H9 (cell line): ENCODE data around the gene LRRC23. TPM values are rescaled to one million over a fixed set of nuclear protein-coding genes. Genes with fewer than 3 reads are reported as not detected.

ENCODE experiments used
- DNase-seq: peaks from one replicate; pipeline ENCODE4 v3.0.0-alpha.2; 2017
- H2AFZ ChIP-seq: one replicate; pipeline ENCODE4 v1.6.1; 2013; ENCODE audit warnings: mild to moderate bottlenecking, low read length, control low read depth, moderate library complexity
- H2AK5ac ChIP-seq: 2 replicates; pipeline ENCODE4 v1.6.1; 2013; ENCODE audit warnings: low read length, control low read depth, mixed read lengths; ENCODE audit not compliant: insufficient read length
- H2BK120ac ChIP-seq: one replicate; pipeline ENCODE4 v1.6.1; 2013; ENCODE audit warnings: low read depth, mild to moderate bottlenecking, low read length, control low read depth, inconsistent platforms; ENCODE audit not compliant: poor library complexity, severe bottlenecking
- H2BK12ac ChIP-seq: 2 replicates; pipeline ENCODE4 v1.6.1; 2013; ENCODE audit warnings: low read length, control low read depth, mixed read lengths, low read depth; ENCODE audit not compliant: insufficient read length
- H2BK15ac ChIP-seq: 2 replicates; pipeline ENCODE4 v1.6.1; 2013; ENCODE audit warnings: low read depth, low read length, control low read depth
- H2BK20ac ChIP-seq: one replicate; pipeline ENCODE4 v1.6.1; 2013; ENCODE audit warnings: low read depth, mild to moderate bottlenecking, low read length, control low read depth, inconsistent platforms; ENCODE audit not compliant: poor library complexity, severe bottlenecking
- H2BK5ac ChIP-seq: 2 replicates; pipeline ENCODE4 v1.6.1; 2013; ENCODE audit warnings: low read length, control low read depth, mixed read lengths; ENCODE audit not compliant: insufficient read length
- H3K14ac ChIP-seq: 2 replicates; pipeline ENCODE4 v1.6.1; 2013; ENCODE audit warnings: low read length, control low read depth; ENCODE audit not compliant: insufficient read depth
- H3K18ac ChIP-seq: 2 replicates; pipeline ENCODE4 v1.6.1; 2013; ENCODE audit warnings: low read depth, mild to moderate bottlenecking, mixed read lengths, low read length, control low read depth; ENCODE audit not compliant: insufficient read length
- H3K23ac ChIP-seq: 2 replicates; pipeline ENCODE4 v1.6.1; 2013; ENCODE audit warnings: low read length, control low read depth, mixed read lengths, low read depth; ENCODE audit not compliant: insufficient read length
- H3K23me2 ChIP-seq: 2 replicates; pipeline ENCODE4 v1.6.1; 2013; ENCODE audit warnings: low read depth, mild to moderate bottlenecking, mixed read lengths, low read length, control low read depth; ENCODE audit not compliant: insufficient read length, poor library complexity, severe bottlenecking
- H3K27ac ChIP-seq: 2 replicates; pipeline ENCODE4 v1.5.1; 2013; ENCODE audit warnings: low read length, control low read depth, mixed read lengths, low read depth; ENCODE audit not compliant: insufficient read length
- H3K27me3 ChIP-seq: 2 replicates; pipeline ENCODE4 v1.6.1; 2013; ENCODE audit warnings: low read length, control low read depth, inconsistent platforms; ENCODE audit not compliant: insufficient read depth
- H3K4ac ChIP-seq: 2 replicates; pipeline ENCODE4 v1.6.1; 2013; ENCODE audit warnings: low read depth, mild to moderate bottlenecking, control low read depth, inconsistent platforms, low read length, moderate library complexity
- H3K4me1 ChIP-seq: 2 replicates; pipeline ENCODE4 v1.6.1; 2013; ENCODE audit warnings: low read length, control low read depth, inconsistent platforms; ENCODE audit not compliant: insufficient read depth
- H3K4me2 ChIP-seq: 2 replicates; pipeline ENCODE4 v1.6.1; 2013; ENCODE audit warnings: low read length, control low read depth, mixed read lengths; ENCODE audit not compliant: insufficient read length, insufficient read depth
- H3K56ac ChIP-seq: 2 replicates; pipeline ENCODE4 v1.6.1; 2013; ENCODE audit warnings: low read depth, mild to moderate bottlenecking, mixed read lengths, low read length, control low read depth; ENCODE audit not compliant: insufficient read length
- H3K79me1 ChIP-seq: 2 replicates; pipeline ENCODE4 v1.6.1; 2013; ENCODE audit warnings: low read depth, mild to moderate bottlenecking, moderate library complexity, low read length, control low read depth, inconsistent platforms; ENCODE audit not compliant: insufficient read depth, poor library complexity, severe bottlenecking
- H3K79me2 ChIP-seq: 2 replicates; pipeline ENCODE4 v1.6.1; 2013; ENCODE audit warnings: low read length, control low read depth, inconsistent platforms; ENCODE audit not compliant: insufficient read depth
- H3K9ac ChIP-seq: 2 replicates; pipeline ENCODE4 v1.6.1; 2013; ENCODE audit warnings: low read length, control low read depth, mixed read lengths; ENCODE audit not compliant: insufficient read length; ENCODE audit errors: extremely low read depth
- H3K9me3 ChIP-seq: one replicate; pipeline ENCODE4 v1.6.1; 2013; ENCODE audit warnings: low read depth, low read length, inconsistent platforms; ENCODE audit not compliant: control insufficient read depth
- H3T11ph ChIP-seq: one replicate; pipeline ENCODE4 v1.6.1; 2013; ENCODE audit warnings: mild to moderate bottlenecking, low read length, control low read depth, inconsistent platforms
- H4K20me1 ChIP-seq: one replicate; pipeline ENCODE4 v1.6.1; 2013; ENCODE audit not compliant: control insufficient read depth, insufficient read length, insufficient read depth
- H4K5ac ChIP-seq: 2 replicates; pipeline ENCODE4 v1.6.1; 2013; ENCODE audit warnings: low read depth, mild to moderate bottlenecking, mixed read lengths, low read length, control low read depth; ENCODE audit not compliant: insufficient read length
- H4K8ac ChIP-seq: replicated peaks from 2 replicates; pipeline ENCODE4 v1.6.1; 2013; ENCODE audit warnings: low read length, control low read depth, mixed read lengths, low read depth; ENCODE audit not compliant: insufficient read length
- H4K91ac ChIP-seq: 2 replicates; pipeline ENCODE4 v1.6.1; 2013; ENCODE audit warnings: low read depth, mild to moderate bottlenecking, moderate library complexity, mixed read lengths, low read length, control low read depth; ENCODE audit not compliant: insufficient read length
- H3K27ac Mint-ChIP-seq, 3 experiments: 2 replicates in 2 of 3; 3 replicates in 1 of 3; pipeline ENCODE4 v1.8.0; 2020 to 2021; ENCODE audit warnings: mixed read lengths in 3 of 3, mild to moderate bottlenecking in 1 of 3, moderate library complexity in 1 of 3
- H3K27me3 Mint-ChIP-seq: 2 replicates; pipeline ENCODE4 v1.8.0; 2021; ENCODE audit warnings: low read depth, mild to moderate bottlenecking, moderate library complexity, mixed read lengths
- H3K36me3 Mint-ChIP-seq, 3 experiments: 2 replicates in 2 of 3; 3 replicates in 1 of 3; pipeline ENCODE4 v1.8.0; 2020 to 2021; ENCODE audit warnings: low read depth in 3 of 3, mixed read lengths in 3 of 3; ENCODE audit not compliant: insufficient read depth in 1 of 3
- H3K4me1 Mint-ChIP-seq, 2 experiments: 2 replicates each; pipeline ENCODE4 v1.8.0; 2020; ENCODE audit warnings: mixed read lengths in 2 of 2
- H3K4me3 Mint-ChIP-seq, 2 experiments: 2 replicates in 1 of 2; 3 replicates in 1 of 2; pipeline ENCODE4 v1.8.0; 2020 to 2021; ENCODE audit warnings: mild to moderate bottlenecking in 2 of 2, mixed read lengths in 2 of 2, moderate library complexity in 1 of 2
- H3K9me3 Mint-ChIP-seq, 2 experiments: 2 replicates in 1 of 2; 3 replicates in 1 of 2; pipeline ENCODE4 v1.8.0; 2020; ENCODE audit warnings: mild to moderate bottlenecking in 2 of 2, mixed read lengths in 2 of 2, moderate library complexity in 1 of 2
- WGBS: extraction: QIAGEN DNeasy Blood & Tissue Kit; methylation state at CpG from one replicate; pipeline ENCODE4 v1.1.7; 2013; ENCODE audit warnings: missing lambda C conversion rate, low lambda C conversion rate, mixed read lengths; ENCODE audit not compliant: insufficient read length; ENCODE audit errors: extremely low coverage; 5-methylcytosine and 5-hydroxymethylcytosine counted together
- total RNA-seq: library from RNA; stranded (reverse); gene quantifications from 2 replicates; pipeline ENCODE4 v1.2.1, GENCODE V29; 2021
- TF ChIP-seq, protein P1 (sequence below): fragments of 200-600 bp; sonication (generic); conservative IDR thresholded peaks from 3 replicates; pipeline ENCODE4 v1.8.0; 2021; ENCODE audit warnings: antibody characterized with exemption, mild to moderate bottlenecking

The LRRC23 gene
- total RNA-seq, 1 experiment from 2014 or later = 2.1 TPM

DNA sequence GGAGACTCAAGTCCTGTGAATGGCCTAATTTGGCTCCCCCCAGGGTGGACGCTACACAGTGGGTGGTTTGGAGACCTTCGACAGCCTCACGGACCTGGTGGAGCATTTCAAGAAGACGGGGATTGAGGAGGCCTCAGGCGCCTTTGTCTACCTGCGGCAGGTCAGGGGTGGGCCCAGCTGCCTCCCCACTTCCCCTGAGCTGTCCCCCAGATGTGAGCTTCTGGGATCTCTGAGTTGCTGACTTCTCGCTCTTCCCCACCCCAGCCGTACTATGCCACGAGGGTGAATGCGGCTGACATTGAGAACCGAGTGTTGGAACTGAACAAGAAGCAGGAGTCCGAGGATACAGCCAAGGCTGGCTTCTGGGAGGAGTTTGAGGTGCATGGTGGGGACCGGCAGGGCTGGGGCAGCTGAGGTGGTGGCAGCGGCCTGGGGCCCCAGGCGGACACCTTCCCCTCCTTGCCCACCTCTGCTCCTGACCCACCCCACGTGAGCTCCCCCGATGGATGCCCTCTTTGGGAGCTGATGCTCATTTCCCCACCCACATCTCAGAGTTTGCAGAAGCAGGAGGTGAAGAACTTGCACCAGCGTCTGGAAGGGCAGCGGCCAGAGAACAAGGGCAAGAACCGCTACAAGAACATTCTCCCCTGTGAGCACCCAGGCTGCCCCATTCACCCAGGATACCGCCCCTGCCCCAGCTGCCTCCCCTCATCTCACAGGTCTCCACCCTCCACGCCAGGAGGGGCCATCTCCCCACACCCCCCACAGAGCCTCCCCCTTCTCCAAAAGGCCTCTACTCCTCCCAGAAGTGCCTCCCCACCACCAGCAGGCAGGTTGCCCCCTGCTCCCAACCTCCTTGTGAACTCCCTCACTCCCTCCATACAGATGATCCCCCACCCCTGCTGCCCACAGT, 50.7 kb downstream of the LRRC23 start:
- no peak overlapping the region; a peak in 1 of 7 replicates for H3K27ac Mint-ChIP-seq
- DNase-seq = no peak
- H2AFZ ChIP-seq = no peak overlapping the region
- no peak overlapping the region for H2AK5ac ChIP-seq
- peaks cover 0 to 6% (median 0%) of the 10 kb centered on the region in 3 experiments; a peak in 4 of 7 replicates for H3K36me3 Mint-ChIP-seq
- no peaks in the 10 kb centered on the region for H3K23me2 ChIP-seq
- H3K4me3 Mint-ChIP-seq = no peak overlapping the region
- H3K4me1 Mint-ChIP-seq = peaks cover 15 to 34% of the 10 kb centered on the region in 2 experiments
- H2BK20ac ChIP-seq = no peak overlapping the region
- H3K14ac ChIP-seq = no peak overlapping the region
- H3K9me3 ChIP-seq = no peaks in the 10 kb centered on the region
- no peak overlapping the region for H3K56ac ChIP-seq
- no peaks in the 10 kb centered on the region for H3K79me2 ChIP-seq
- no peak overlapping the region for H3T11ph ChIP-seq
- no peak overlapping the region for H4K5ac ChIP-seq
- no peak overlapping the region for H2BK5ac ChIP-seq
- no peaks in the 10 kb centered on the region for H3K9me3 Mint-ChIP-seq
- no CpG with 5 or more reads among the region's 22 CpGs for WGBS
- no peak overlapping the region for H2BK15ac ChIP-seq
- H3K23ac ChIP-seq = no peak overlapping the region
- H3K27ac ChIP-seq = no peak overlapping the region
- no peak overlapping the region for H3K18ac ChIP-seq
- no peak overlapping the region for H4K8ac ChIP-seq
- TF ChIP-seq, protein P1, sequence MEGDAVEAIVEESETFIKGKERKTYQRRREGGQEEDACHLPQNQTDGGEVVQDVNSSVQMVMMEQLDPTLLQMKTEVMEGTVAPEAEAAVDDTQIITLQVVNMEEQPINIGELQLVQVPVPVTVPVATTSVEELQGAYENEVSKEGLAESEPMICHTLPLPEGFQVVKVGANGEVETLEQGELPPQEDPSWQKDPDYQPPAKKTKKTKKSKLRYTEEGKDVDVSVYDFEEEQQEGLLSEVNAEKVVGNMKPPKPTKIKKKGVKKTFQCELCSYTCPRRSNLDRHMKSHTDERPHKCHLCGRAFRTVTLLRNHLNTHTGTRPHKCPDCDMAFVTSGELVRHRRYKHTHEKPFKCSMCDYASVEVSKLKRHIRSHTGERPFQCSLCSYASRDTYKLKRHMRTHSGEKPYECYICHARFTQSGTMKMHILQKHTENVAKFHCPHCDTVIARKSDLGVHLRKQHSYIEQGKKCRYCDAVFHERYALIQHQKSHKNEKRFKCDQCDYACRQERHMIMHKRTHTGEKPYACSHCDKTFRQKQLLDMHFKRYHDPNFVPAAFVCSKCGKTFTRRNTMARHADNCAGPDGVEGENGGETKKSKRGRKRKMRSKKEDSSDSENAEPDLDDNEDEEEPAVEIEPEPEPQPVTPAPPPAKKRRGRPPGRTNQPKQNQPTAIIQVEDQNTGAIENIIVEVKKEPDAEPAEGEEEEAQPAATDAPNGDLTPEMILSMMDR = no peak
- H2BK120ac ChIP-seq = no peak overlapping the region
- H3K4me1 ChIP-seq = peaks cover 2% of the 10 kb centered on the region; the same call in 1 of the 2 replicates
- H4K20me1 ChIP-seq = no peaks in the 10 kb centered on the region
- H3K4ac ChIP-seq = no peak overlapping the region
- no peaks in the 10 kb centered on the region; the same call in 1 of the 2 replicates for H3K27me3 Mint-ChIP-seq
- no peak overlapping the region for H2BK12ac ChIP-seq
- no peaks in the 10 kb centered on the region for H3K79me1 ChIP-seq
- H3K4me2 ChIP-seq = no peak overlapping the region
- no peak overlapping the region for H4K91ac ChIP-seq
- H3K9ac ChIP-seq = no peak overlapping the region
- no peaks in the 10 kb centered on the region for H3K27me3 ChIP-seq
